Colon (tissue), 2 donors: ENCODE data around the gene TMEM259.
"Not testable (repeated sequence)": the region's sequence is repeated elsewhere in the genome, so short reads cannot be mapped to it uniquely, and the experiment has no call there.

Source experiments
- FAIRE-seq: peaks from 2 replicates; lab custom pipeline; 2012; peaks lifted over from hg19 to GRCh38; lab: Jason Lieb, UNC
- donor health status: control.
- donor health status: control.

Gene TMEM259

GRCh38 chr19:1038978-1039645 lies 18.2 kb upstream of the TMEM259 start:
- no peak for FAIRE-seq

GRCh38 chr19:1037621-1038064 lies 16.7 kb upstream of the TMEM259 start:
- no peak for FAIRE-seq

- FAIRE-seq: no peak
These were observed 15.2 kb upstream of the TMEM259 start for GRCh38 chr19:1035998-1036621.

GRCh38 chr19:1032264-1032867 lies 11.4 kb upstream of the TMEM259 start:
- no peak for FAIRE-seq

- FAIRE-seq: no peak
These were observed 7.4 kb upstream of the TMEM259 start for GRCh38 chr19:1028062-1028926.

GRCh38 chr19:1027650-1028061 lies 6.7 kb upstream of the TMEM259 start:
- FAIRE-seq: no peak

GRCh38 chr19:1026783-1027649 lies 6.1 kb upstream of the TMEM259 start:
- FAIRE-seq: no peak

- no peak for FAIRE-seq
These were observed 5.2 kb upstream of the TMEM259 start, which contains the start of gene CNN2 for GRCh38 chr19:1025960-1026782. Gene CNN2 (plus strand): TSS chr19:1026608. CDS start chr19:1026662, 54 bp downstream.

- FAIRE-seq: not testable (repeated sequence)
These were observed 4.2 kb upstream of the TMEM259 start for GRCh38 chr19:1025080-1025479.

- FAIRE-seq: not testable (repeated sequence)
These were observed 2.9 kb upstream of the TMEM259 start for GRCh38 chr19:1023883-1024188.

GRCh38 chr19:1019980-1020867 lies 699 bp downstream of the TMEM259 start:
- no peak for FAIRE-seq

- FAIRE-seq: no peak
These were observed 1.3 kb downstream of the TMEM259 start for GRCh38 chr19:1019616-1019961.

GRCh38 chr19:1018932-1019615 lies 1.8 kb downstream of the TMEM259 start:
- no peak for FAIRE-seq

GRCh38 chr19:1018393-1018792 lies 2.5 kb downstream of the TMEM259 start:
- no peak for FAIRE-seq

GRCh38 chr19:1017906-1018305 lies 3.0 kb downstream of the TMEM259 start:
- FAIRE-seq: no peak

GRCh38 chr19:1017115-1017905 lies 3.6 kb downstream of the TMEM259 start:
- FAIRE-seq: no peak

GRCh38 chr19:1016647-1017114 lies 4.2 kb downstream of the TMEM259 start:
- no peak for FAIRE-seq
